Measurements from ENCODE around the gene SLC51A. TPM values are rescaled to one million over a fixed set of nuclear protein-coding genes. Genes with fewer than 3 reads are reported as not detected.
A peak's percentile ranks its signal among the peaks of the same experiment; 100 is the strongest.

The SLC51A gene
- polyA plus RNA-seq, 1 donor from 2014 or later, result 0.90 TPM

GRCh38 chr3:196184881-196185280 lies 31.5 kb upstream of the SLC51A start:
- no peak overlapping the region for H3K27ac Mint-ChIP-seq
- H3K4me3 Mint-ChIP-seq, result peak overlapping the region in 1 of 4 donors; percentile 45
- no peaks in the 10 kb centered on the region for H3K9me3 Mint-ChIP-seq
- H3K36me3 Mint-ChIP-seq, result peaks cover 2% of the 10 kb centered on the region
- H3K4me1 Mint-ChIP-seq, result peaks cover 32 to 46% (median 40%) of the 10 kb centered on the region in 3 donors
- no peaks in the 10 kb centered on the region for H3K27me3 Mint-ChIP-seq

GRCh38 chr3:196186651-196187573 lies 29.4 kb upstream of the SLC51A start:
- Mint-ChIP-seq H3K36me3 (peaks cover 2% of the 10 kb centered on the region), H3K4me3 (peak overlapping the region; percentile 55 to 87 (median 78)), H3K27me3 (no peaks in the 10 kb centered on the region), H3K9me3 (no peaks in the 10 kb centered on the region), H3K27ac (peak overlapping the region; percentile 83 to 98 (median 96)), H3K4me1 (peaks cover 29 to 41% (median 31%) of the 10 kb centered on the region in 3 donors)

GRCh38 chr3:196189566-196190347 lies 26.6 kb upstream of the SLC51A start:
- Mint-ChIP-seq H3K4me1 (peaks cover 37 to 48% (median 38%) of the 10 kb centered on the region in 3 donors), H3K27ac (peak overlapping the region; percentile 84 to 92 (median 87)), H3K4me3 (peak overlapping the region in 2 of 4 donors; percentile 76 to 84), H3K27me3 (no peaks in the 10 kb centered on the region), H3K9me3 (no peaks in the 10 kb centered on the region), H3K36me3 (no peaks in the 10 kb centered on the region)

GRCh38 chr3:196192036-196192523 lies 24.3 kb upstream of the SLC51A start:
- Mint-ChIP-seq H3K4me1 (peaks cover 29 to 44% (median 30%) of the 10 kb centered on the region in 3 donors), H3K27me3 (no peaks in the 10 kb centered on the region), H3K27ac (peak overlapping the region; percentile 99), H3K36me3 (no peaks in the 10 kb centered on the region), H3K9me3 (no peaks in the 10 kb centered on the region), H3K4me3 (peak overlapping the region; percentile 62 to 91 (median 86))

- H3K27me3 Mint-ChIP-seq, result no peaks in the 10 kb centered on the region
- no peaks in the 10 kb centered on the region for H3K9me3 Mint-ChIP-seq
- H3K27ac Mint-ChIP-seq, result peak overlapping the region; percentile 99
- H3K36me3 Mint-ChIP-seq, result no peaks in the 10 kb centered on the region
- H3K4me3 Mint-ChIP-seq, result peak overlapping the region; percentile 62 to 91 (median 86)
- peaks cover 27 to 43% (median 27%) of the 10 kb centered on the region in 3 donors for H3K4me1 Mint-ChIP-seq
Measured at GRCh38 chr3:196192524-196193051, 23.7 kb upstream of the SLC51A start.

- no peaks in the 10 kb centered on the region for H3K9me3 Mint-ChIP-seq
- peaks cover 26 to 41% (median 27%) of the 10 kb centered on the region in 3 donors for H3K4me1 Mint-ChIP-seq
- peak overlapping the region; percentile 99 for H3K27ac Mint-ChIP-seq
- H3K36me3 Mint-ChIP-seq, result no peaks in the 10 kb centered on the region
- H3K4me3 Mint-ChIP-seq, result peak overlapping the region; percentile 62 to 91 (median 86)
- no peaks in the 10 kb centered on the region for H3K27me3 Mint-ChIP-seq
Measured at GRCh38 chr3:196193133-196193735, 23.1 kb upstream of the SLC51A start.

- Mint-ChIP-seq H3K27ac (peak overlapping the region; percentile 99), H3K4me1 (peaks cover 25 to 38% (median 26%) of the 10 kb centered on the region in 3 donors), H3K9me3 (no peaks in the 10 kb centered on the region), H3K36me3 (no peaks in the 10 kb centered on the region), H3K27me3 (no peaks in the 10 kb centered on the region), H3K4me3 (peak overlapping the region in 1 of 4 donors; percentile 91)
Measured at GRCh38 chr3:196193736-196194541, 22.4 kb upstream of the SLC51A start.

GRCh38 chr3:196194542-196194915 lies 21.8 kb upstream of the SLC51A start:
- Mint-ChIP-seq H3K4me3 (peak overlapping the region in 1 of 4 donors; percentile 45), H3K36me3 (no peaks in the 10 kb centered on the region), H3K9me3 (no peaks in the 10 kb centered on the region), H3K4me1 (peaks cover 20 to 33% (median 20%) of the 10 kb centered on the region in 3 donors), H3K27me3 (no peaks in the 10 kb centered on the region), H3K27ac (peak overlapping the region; percentile 31 to 86 (median 51))

- Mint-ChIP-seq H3K36me3 (no peaks in the 10 kb centered on the region), H3K9me3 (no peaks in the 10 kb centered on the region), H3K4me1 (peaks cover 17 to 25% (median 18%) of the 10 kb centered on the region in 3 donors), H3K27ac (peak overlapping the region in 2 of 3 donors; percentile 31 to 51), H3K4me3 (peak overlapping the region in 1 of 4 donors; percentile 17), H3K27me3 (no peaks in the 10 kb centered on the region)
Measured at GRCh38 chr3:196195664-196196265, 20.6 kb upstream of the SLC51A start.

GRCh38 chr3:196197524-196197923 lies 18.8 kb upstream of the SLC51A start:
- H3K9me3 Mint-ChIP-seq, result no peaks in the 10 kb centered on the region
- H3K27me3 Mint-ChIP-seq, result no peaks in the 10 kb centered on the region
- H3K27ac Mint-ChIP-seq, result no peak overlapping the region
- no peaks in the 10 kb centered on the region for H3K36me3 Mint-ChIP-seq
- H3K4me1 Mint-ChIP-seq, result peaks cover 13 to 22% (median 15%) of the 10 kb centered on the region in 3 donors
- no peak overlapping the region for H3K4me3 Mint-ChIP-seq

- Mint-ChIP-seq H3K36me3 (no peaks in the 10 kb centered on the region), H3K4me3 (peak overlapping the region in 2 of 4 donors; percentile 33 to 72), H3K27ac (no peak overlapping the region), H3K4me1 (peaks cover 13 to 22% (median 13%) of the 10 kb centered on the region in 3 donors), H3K27me3 (no peaks in the 10 kb centered on the region), H3K9me3 (no peaks in the 10 kb centered on the region)
Measured at GRCh38 chr3:196198081-196198675, 18.2 kb upstream of the SLC51A start.

GRCh38 chr3:196198771-196199753 lies 17.3 kb upstream of the SLC51A start:
- no peak overlapping the region for H3K4me3 Mint-ChIP-seq
- peaks cover 17 to 26% (median 18%) of the 10 kb centered on the region in 3 donors for H3K4me1 Mint-ChIP-seq
- peak overlapping the region in 1 of 3 donors; percentile 53 for H3K27ac Mint-ChIP-seq
- H3K27me3 Mint-ChIP-seq, result no peaks in the 10 kb centered on the region
- no peaks in the 10 kb centered on the region for H3K36me3 Mint-ChIP-seq
- H3K9me3 Mint-ChIP-seq, result no peaks in the 10 kb centered on the region
